Measurements from ENCODE around the gene NECTIN4.

NECTIN4 gene

DNA sequence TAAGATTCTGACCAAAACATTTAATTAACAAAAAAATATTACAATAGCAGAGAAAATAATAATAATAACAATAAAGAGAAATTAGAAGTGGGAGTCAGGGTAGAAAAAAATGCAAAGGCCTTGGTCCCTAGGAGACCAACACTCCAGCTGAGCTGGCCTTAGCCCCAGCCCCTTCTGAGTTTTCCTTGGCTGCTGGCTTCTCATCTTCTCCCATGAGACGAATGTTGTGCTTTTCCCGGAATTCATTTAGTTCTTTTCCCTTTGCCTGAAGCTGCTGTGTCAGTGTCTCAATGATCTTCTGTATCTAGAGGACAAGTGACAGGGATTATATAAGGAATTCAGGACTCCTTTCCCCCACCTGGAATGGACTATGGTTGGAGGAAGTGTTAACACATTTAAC lies 11.2 kb upstream of the NECTIN4 start:
- H3K27me3 ChIP-seq (replicated peaks), result no peaks in the 10 kb centered on the region
- H3K4me3 ChIP-seq (ENCODE audit: low read depth, low read length), result no peak overlapping the region
- no peak overlapping the region for H3K27ac ChIP-seq
- no peak for DNase-seq
- TF ChIP-seq, protein P1, sequence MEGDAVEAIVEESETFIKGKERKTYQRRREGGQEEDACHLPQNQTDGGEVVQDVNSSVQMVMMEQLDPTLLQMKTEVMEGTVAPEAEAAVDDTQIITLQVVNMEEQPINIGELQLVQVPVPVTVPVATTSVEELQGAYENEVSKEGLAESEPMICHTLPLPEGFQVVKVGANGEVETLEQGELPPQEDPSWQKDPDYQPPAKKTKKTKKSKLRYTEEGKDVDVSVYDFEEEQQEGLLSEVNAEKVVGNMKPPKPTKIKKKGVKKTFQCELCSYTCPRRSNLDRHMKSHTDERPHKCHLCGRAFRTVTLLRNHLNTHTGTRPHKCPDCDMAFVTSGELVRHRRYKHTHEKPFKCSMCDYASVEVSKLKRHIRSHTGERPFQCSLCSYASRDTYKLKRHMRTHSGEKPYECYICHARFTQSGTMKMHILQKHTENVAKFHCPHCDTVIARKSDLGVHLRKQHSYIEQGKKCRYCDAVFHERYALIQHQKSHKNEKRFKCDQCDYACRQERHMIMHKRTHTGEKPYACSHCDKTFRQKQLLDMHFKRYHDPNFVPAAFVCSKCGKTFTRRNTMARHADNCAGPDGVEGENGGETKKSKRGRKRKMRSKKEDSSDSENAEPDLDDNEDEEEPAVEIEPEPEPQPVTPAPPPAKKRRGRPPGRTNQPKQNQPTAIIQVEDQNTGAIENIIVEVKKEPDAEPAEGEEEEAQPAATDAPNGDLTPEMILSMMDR (IDR thresholded peaks at IDR 0.05; ENCODE audit: low read depth, low read length, missing control alignments), result no peak
- peaks cover 19% of the 10 kb centered on the region for H3K36me3 ChIP-seq (replicated peaks)
- in situ Hi-C loops (cut with HindIII; ENCODE audit: low pct_ligation_motif_present, low sequenced_read_pairs), result no loop called here

DNA sequence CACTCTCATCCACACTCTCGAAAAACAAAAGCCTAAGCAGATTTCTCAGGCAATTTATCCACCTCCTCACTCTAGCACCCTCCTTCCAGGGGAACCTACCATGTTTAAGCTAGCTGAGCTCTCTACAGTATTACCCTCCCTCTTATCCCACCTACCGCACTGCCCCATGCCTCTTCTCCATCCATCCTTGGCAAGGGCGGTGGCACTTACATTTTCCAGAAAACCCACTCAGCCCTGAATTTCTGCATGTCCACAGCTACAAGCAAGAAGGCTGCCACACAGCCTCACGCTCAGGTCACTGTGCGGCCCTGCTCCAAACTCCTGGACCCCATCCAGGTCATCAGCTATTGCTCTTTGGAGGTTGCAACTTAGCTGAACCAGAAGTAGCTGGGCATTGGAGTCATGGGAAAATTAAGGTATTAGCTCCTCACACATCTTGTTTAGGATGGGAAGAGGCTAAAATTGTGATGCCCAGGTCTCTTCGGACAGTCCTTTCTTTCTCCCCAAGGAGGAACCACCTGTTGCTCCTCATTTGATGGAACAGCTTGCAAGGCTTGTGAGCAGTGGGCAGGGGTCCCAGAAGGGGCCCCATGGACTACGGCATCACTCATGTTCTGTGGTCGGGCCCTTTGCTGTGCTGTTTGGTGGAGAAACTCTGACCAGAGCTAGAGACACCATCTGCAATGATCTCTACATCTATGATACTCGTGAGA lies 9.9 kb upstream of the NECTIN4 start:
- peaks cover 19% of the 10 kb centered on the region for H3K36me3 ChIP-seq (replicated peaks)
- in situ Hi-C loops (cut with HindIII; ENCODE audit: low pct_ligation_motif_present, low sequenced_read_pairs), result no loop called here
- TF ChIP-seq, protein P1 (IDR thresholded peaks at IDR 0.05; ENCODE audit: low read depth, low read length, missing control alignments), result no peak
- H3K4me3 ChIP-seq (ENCODE audit: low read depth, low read length), result peak overlapping the region; percentile 63
- H3K27ac ChIP-seq, result no peak overlapping the region
- H3K27me3 ChIP-seq (replicated peaks), result no peaks in the 10 kb centered on the region
- DNase-seq, result no peak

DNA sequence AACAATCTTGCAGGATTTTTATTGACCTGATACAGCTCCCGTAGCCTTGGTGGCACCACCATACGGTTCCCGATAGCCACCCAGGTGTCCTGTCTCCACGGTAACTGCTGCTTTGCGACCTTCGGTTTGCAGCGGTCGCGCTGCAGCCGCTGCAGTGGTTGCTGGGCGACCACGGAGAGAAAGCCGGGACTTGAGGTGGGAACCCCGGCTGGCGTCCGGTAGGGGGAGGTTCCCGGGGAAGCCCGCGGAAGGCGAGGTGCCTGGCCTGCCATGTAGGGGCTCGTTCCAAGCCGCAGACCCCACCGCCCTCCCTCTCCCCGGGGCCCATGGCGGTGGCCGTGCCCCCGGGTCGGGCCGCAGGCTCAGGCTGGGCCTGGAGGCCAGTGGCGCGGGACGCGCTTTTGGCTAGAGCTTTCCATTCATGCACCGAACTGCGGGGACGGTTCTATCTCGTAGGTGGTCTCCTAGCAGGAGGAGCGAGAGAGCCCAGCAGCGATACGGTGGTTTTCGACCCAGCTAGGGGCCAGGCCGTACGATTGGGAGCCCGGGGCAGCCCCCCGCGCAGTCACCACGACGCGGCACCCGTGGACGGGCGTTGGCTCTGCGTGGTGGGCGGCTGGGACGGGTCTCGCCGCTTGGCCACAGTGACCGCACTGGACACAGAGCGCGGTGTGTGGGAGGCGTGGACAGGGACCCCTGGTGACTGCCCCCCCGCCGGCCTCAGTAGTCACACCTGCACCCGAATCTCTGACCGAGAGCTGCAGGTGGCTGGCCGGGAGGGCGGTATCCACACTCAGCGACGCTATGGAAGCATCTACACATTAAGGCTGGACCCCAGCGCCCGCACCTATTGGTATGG lies 9.1 kb upstream of the NECTIN4 start, which contains the start of gene KLHDC9:
Gene KLHDC9, plus strand, starts transcription at position 152 of the 859 bp plus-strand sequence. Its CDS starts 175 bp downstream, at position 327.
- no peaks in the 10 kb centered on the region for H3K27me3 ChIP-seq (replicated peaks)
- H3K27ac ChIP-seq, result no peak within 1 kb of the TSS
- peaks cover 19% of the 10 kb centered on the region for H3K36me3 ChIP-seq (replicated peaks)
- TF ChIP-seq, protein P1 (IDR thresholded peaks at IDR 0.05; ENCODE audit: low read depth, low read length, missing control alignments), result peak; percentile 36
- H3K4me3 ChIP-seq (ENCODE audit: low read depth, low read length), result peak within 1 kb of the TSS; percentile 63
- in situ Hi-C loops (cut with HindIII; ENCODE audit: low pct_ligation_motif_present, low sequenced_read_pairs), result no loop called here
- DNase-seq, result peak; percentile 45

DNA sequence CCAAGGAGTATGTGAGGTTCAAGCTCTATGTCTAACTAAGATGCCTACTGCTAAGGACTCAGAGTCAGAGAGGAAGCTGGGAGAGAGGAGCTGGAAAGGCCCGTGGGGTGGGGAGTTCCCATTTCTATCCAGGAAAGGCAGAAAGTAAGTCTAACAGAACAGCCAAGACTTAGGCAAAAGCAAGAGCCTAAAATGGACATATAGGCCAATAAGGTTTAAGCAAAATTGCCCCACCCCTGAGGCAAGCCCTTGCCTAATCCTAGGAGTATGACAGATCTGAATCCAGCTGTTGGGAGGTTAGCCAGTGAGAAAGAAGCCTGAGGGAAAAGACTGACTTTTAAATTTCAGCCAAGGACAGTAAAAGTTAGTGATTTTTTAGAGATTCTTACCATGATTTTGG lies 7.2 kb upstream of the NECTIN4 start:
- Histone ChIP-seq H3K27ac (no peak overlapping the region), H3K4me3 (ENCODE audit: low read depth, low read length) (no peak overlapping the region), H3K27me3 (replicated peaks) (no peaks in the 10 kb centered on the region), H3K36me3 (replicated peaks) (peaks cover 12% of the 10 kb centered on the region)
- in situ Hi-C loops (cut with HindIII; ENCODE audit: low pct_ligation_motif_present, low sequenced_read_pairs), result no loop called here
- DNase-seq, result no peak
- TF ChIP-seq, protein P1 (IDR thresholded peaks at IDR 0.05; ENCODE audit: low read depth, low read length, missing control alignments), result no peak

DNA sequence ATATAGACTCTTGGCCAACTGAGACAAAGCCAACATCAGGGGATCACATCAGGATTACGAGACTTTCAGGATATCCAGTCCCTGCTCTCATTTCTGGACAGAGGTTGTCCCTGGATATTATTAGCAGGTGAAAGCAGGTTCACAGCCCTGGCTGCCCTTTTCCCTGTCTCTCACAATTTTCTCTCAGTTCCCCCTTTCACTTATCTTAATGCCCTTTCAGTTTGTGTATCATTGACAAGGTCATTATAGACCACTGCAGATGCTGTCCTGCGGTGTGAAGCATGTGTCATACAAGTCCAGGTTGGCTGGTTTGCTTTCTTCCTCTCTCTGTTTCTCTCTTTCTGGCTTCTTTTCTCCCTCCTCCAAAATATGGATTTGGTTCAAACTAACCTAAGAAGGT lies 6.7 kb upstream of the NECTIN4 start:
- Histone ChIP-seq H3K27me3 (replicated peaks) (no peaks in the 10 kb centered on the region), H3K4me3 (ENCODE audit: low read depth, low read length) (no peak overlapping the region), H3K27ac (no peak overlapping the region), H3K36me3 (replicated peaks) (peaks cover 9% of the 10 kb centered on the region)
- in situ Hi-C loops (cut with HindIII; ENCODE audit: low pct_ligation_motif_present, low sequenced_read_pairs), result no loop called here
- TF ChIP-seq, protein P1 (IDR thresholded peaks at IDR 0.05; ENCODE audit: low read depth, low read length, missing control alignments), result no peak
- DNase-seq, result no peak

Data from brain microvascular endothelial cell (primary cell).